SK-MEL-5 (cell line): ENCODE data around the gene ZBTB16. TPM values are rescaled to one million over a fixed set of nuclear protein-coding genes. Genes with fewer than 3 reads are reported as not detected.

Source experiments
- DNase-seq: peaks from one replicate; pipeline ENCODE4 v3.0.0-alpha.2; 2016; ENCODE audit warnings: low read depth, low spot score
- in situ Hi-C: cut with HindIII; loops from 2 replicates; pipeline ENCODE4 v1.10.0; 2016; ENCODE audit warnings: low sequenced_read_pairs, high pct_unique_total_duplicates, low pct_unique_long_range_greater_than_20kb
- total RNA-seq: library from RNA; depleted of rRNA; stranded (reverse); fragments of >200 nt; shearing (Covaris generic); gene quantifications from 2 replicates; pipeline ENCODE4 v1.2.3, GENCODE V29; 2014

The ZBTB16 gene
- total RNA-seq, 1 experiment from 2014 or later, result not detected

GRCh38 chr11:114243461-114244372 lies 184.2 kb downstream of the ZBTB16 start:
- in situ Hi-C loops, result no loop called here
- no peak for DNase-seq

GRCh38 chr11:114244726-114245394 lies 185.3 kb downstream of the ZBTB16 start:
- in situ Hi-C loops, result no loop called here

GRCh38 chr11:114246321-114247069 lies 187.0 kb downstream of the ZBTB16 start:
- DNase-seq, result no peak
- in situ Hi-C loops, result no loop called here

More at GRCh38 chr11:114244726-114245394, 185.3 kb downstream of the ZBTB16 start:
- no peak for DNase-seq

- DNase-seq, result no peak
- in situ Hi-C loops, result no loop called here
These were observed 187.7 kb downstream of the ZBTB16 start for GRCh38 chr11:114247070-114247789.

- in situ Hi-C loops, result no loop called here
- DNase-seq, result no peak
These were observed 190.7 kb downstream of the ZBTB16 start for GRCh38 chr11:114250180-114250579.

GRCh38 chr11:114250993-114251814 lies 191.7 kb downstream of the ZBTB16 start:
- DNase-seq, result no peak
- in situ Hi-C loops, result no loop called here

- in situ Hi-C loops, result no loop called here
These were observed 192.4 kb downstream of the ZBTB16 start for GRCh38 chr11:114251815-114252337.

GRCh38 chr11:114252767-114253166 lies 193.3 kb downstream of the ZBTB16 start:
- DNase-seq, result no peak
- in situ Hi-C loops, result no loop called here

More at GRCh38 chr11:114251815-114252337, 192.4 kb downstream of the ZBTB16 start:
- DNase-seq, result no peak

- in situ Hi-C loops, result no loop called here
- DNase-seq, result no peak
These were observed 194.3 kb downstream of the ZBTB16 start for GRCh38 chr11:114253771-114254170.

- in situ Hi-C loops, result no loop called here
- no peak for DNase-seq
These were observed 195.1 kb downstream of the ZBTB16 start for GRCh38 chr11:114254571-114255146.

- in situ Hi-C loops, result no loop called here
- DNase-seq, result no peak
These were observed 195.8 kb downstream of the ZBTB16 start for GRCh38 chr11:114255289-114255688.

- no peak for DNase-seq
- in situ Hi-C loops, result no loop called here
These were observed 196.9 kb downstream of the ZBTB16 start for GRCh38 chr11:114256176-114256966.

- DNase-seq, result no peak
- in situ Hi-C loops, result no loop called here
These were observed 197.4 kb downstream of the ZBTB16 start for GRCh38 chr11:114256967-114257286.

GRCh38 chr11:114257621-114258558 lies 198.4 kb downstream of the ZBTB16 start:
- DNase-seq, result no peak
- in situ Hi-C loops, result no loop called here

- DNase-seq, result no peak
- in situ Hi-C loops, result no loop called here
These were observed 199.2 kb downstream of the ZBTB16 start for GRCh38 chr11:114258696-114259095.
